ENCODE data around the gene DCAF5. TPM values are rescaled to one million over a fixed set of nuclear protein-coding genes. Genes with fewer than 3 reads are reported as not detected.

The DCAF5 gene
- total and polyA plus RNA-seq, 2 of the 8 experiments (the other 6 are each of a cell fraction or from before 2014, with no cell fraction given), result 24.3 to 31.0 TPM

DNA sequence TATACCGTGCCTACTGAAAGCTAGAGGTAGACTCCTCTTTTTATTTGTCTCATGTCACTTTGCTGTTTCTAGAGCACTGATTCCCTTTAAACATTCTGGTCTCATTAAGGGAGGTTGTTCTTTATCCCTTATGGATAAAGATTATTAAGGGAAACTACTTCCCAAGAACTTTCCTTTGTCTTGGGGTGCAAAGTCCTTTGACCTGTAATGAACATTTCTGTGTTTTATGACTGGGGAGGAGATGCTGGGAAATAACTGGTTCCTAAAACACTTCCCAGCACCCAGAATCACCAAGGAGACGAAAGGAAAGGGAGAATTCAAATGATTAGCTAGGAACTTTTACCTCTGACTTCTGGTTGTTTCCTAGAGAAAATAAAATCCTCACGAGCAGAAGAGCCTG lies 110.6 kb downstream of the DCAF5 start:
- no peaks in the 10 kb centered on the region for H4K20me1 ChIP-seq (replicated peaks in 1 of 2; ENCODE audit: control insufficient read depth in 1 of 2, insufficient read depth in 2 of 2, low read length in 2 of 2)
- H3K4me1 ChIP-seq (replicated peaks in 1 of 4; ENCODE audit: control insufficient read depth in 3 of 4, insufficient read depth in 4 of 4, low read length in 3 of 4), result peaks cover 13 to 40% (median 20%) of the 10 kb centered on the region in 4 experiments
- no peaks in the 10 kb centered on the region; a peak in 1 of 7 replicates for H3K27me3 ChIP-seq (replicated peaks in 1 of 4; ENCODE audit: control insufficient read depth in 3 of 4, extremely low read depth in 1 of 4, insufficient read depth in 3 of 4, low read length in 3 of 4)
- ChIA-PET POLR2A (ENCODE audit: partially characterized antibody) (interaction anchor here (0.8 to 1.3 kb wide), 2 partner anchors 63 to 66 kb away, joined by 3 to 5 read pairs; partner anchors contain the start of gene ACTN1), CTCF (ENCODE audit: partially characterized antibody) (interaction anchor here (1.4 to 4.9 kb wide), 4 partner anchors 14 to 131 kb away, joined by 3 to 17 read pairs (median 6); no protein-coding TSS in a partner anchor)
- H4K5ac ChIP-seq (ENCODE audit: insufficient read length, low read depth, low read length), result no peak overlapping the region
- H3K36me3 ChIP-seq (ENCODE audit: control insufficient read depth in 2 of 4, insufficient read depth in 4 of 4, low read length in 3 of 4), result no peaks in the 10 kb centered on the region
- DNase-seq (ENCODE audit: low read depth in 1 of 2, low spot score in 2 of 2) (no peak), FAIRE-seq (no peak)
- no peak overlapping the region for H3K56ac ChIP-seq (replicated peaks; ENCODE audit: insufficient read length, low read depth, low read length)
- H3K27ac ChIP-seq (ENCODE audit: low read depth, low read length), result no peak overlapping the region
- no peaks in the 10 kb centered on the region for H3K9me3 ChIP-seq (ENCODE audit: insufficient read depth in 2 of 2, low read depth in 1 of 2, low read length in 1 of 2)
- no peak overlapping the region for H3K14ac ChIP-seq (ENCODE audit: insufficient read length)
- no peak overlapping the region for H3K23ac ChIP-seq (ENCODE audit: insufficient read length)
- no peak overlapping the region for H3K18ac ChIP-seq (ENCODE audit: extremely low read depth, low read length)
- no peak overlapping the region for H2AK5ac ChIP-seq (ENCODE audit: low read depth, low read length)
- H3K9ac ChIP-seq (replicated peaks in 1 of 4; ENCODE audit: extremely low read depth in 1 of 4, low read depth in 3 of 4, low read length in 3 of 4), result no peak overlapping the region
- no peak overlapping the region for H2BK5ac ChIP-seq (ENCODE audit: low read depth, low read length)
- H2BK12ac ChIP-seq (ENCODE audit: low read depth, low read length), result no peak overlapping the region
- no peak overlapping the region for H2BK20ac ChIP-seq (ENCODE audit: low read length)
- no peak overlapping the region for H3K4ac ChIP-seq (replicated peaks; ENCODE audit: insufficient read length, low read depth, low read length)
- no peak overlapping the region for H2BK120ac ChIP-seq (replicated peaks; ENCODE audit: low read depth, low read length)
- H3K79me1 ChIP-seq (ENCODE audit: low read depth, low read length), result no peaks in the 10 kb centered on the region
- H3K79me2 ChIP-seq (ENCODE audit: control insufficient read depth in 1 of 2, insufficient read depth in 2 of 2, low read length in 2 of 2), result no peaks in the 10 kb centered on the region
- no peak overlapping the region for H2AFZ ChIP-seq (ENCODE audit: low read length)
- no peak overlapping the region for H3K4me2 ChIP-seq (ENCODE audit: insufficient read depth in 1 of 2, low read depth in 2 of 2, low read length in 2 of 2)
- no peaks in the 10 kb centered on the region for H3K23me2 ChIP-seq (ENCODE audit: low read depth, low read length)
- no peak overlapping the region for H2BK15ac ChIP-seq (ENCODE audit: low read length)
- no peak overlapping the region for H3K4me3 ChIP-seq (ENCODE audit: extremely low read depth in 1 of 4, insufficient read depth in 2 of 4, low read depth in 3 of 4, low read length in 4 of 4)
- H4K91ac ChIP-seq (replicated peaks; ENCODE audit: insufficient read length, low read length), result no peak overlapping the region
- 87% methylated on average over 3 of the region's 3 CpGs; no CpG with 5 or more reads in 1 of the 2 experiments for WGBS, 2 experiments (ENCODE audit: extremely low coverage in 1 of 2, insufficient coverage in 1 of 2, insufficient read length in 1 of 2, insufficient replicate concordance in 2 of 2, low coverage in 1 of 2, low lambda C conversion rate in 2 of 2, missing lambda C conversion rate in 1 of 2)
- no peak overlapping the region for H4K8ac ChIP-seq (ENCODE audit: extremely low read depth, insufficient read depth, low read length)
- TF ChIP-seq KDM4A (IDR thresholded peaks at IDR 0.05; ENCODE audit: low read depth, low read length, severe bottlenecking), result no peak
- TF ChIP-seq, protein P1, sequence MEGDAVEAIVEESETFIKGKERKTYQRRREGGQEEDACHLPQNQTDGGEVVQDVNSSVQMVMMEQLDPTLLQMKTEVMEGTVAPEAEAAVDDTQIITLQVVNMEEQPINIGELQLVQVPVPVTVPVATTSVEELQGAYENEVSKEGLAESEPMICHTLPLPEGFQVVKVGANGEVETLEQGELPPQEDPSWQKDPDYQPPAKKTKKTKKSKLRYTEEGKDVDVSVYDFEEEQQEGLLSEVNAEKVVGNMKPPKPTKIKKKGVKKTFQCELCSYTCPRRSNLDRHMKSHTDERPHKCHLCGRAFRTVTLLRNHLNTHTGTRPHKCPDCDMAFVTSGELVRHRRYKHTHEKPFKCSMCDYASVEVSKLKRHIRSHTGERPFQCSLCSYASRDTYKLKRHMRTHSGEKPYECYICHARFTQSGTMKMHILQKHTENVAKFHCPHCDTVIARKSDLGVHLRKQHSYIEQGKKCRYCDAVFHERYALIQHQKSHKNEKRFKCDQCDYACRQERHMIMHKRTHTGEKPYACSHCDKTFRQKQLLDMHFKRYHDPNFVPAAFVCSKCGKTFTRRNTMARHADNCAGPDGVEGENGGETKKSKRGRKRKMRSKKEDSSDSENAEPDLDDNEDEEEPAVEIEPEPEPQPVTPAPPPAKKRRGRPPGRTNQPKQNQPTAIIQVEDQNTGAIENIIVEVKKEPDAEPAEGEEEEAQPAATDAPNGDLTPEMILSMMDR (IDR thresholded peaks at IDR 0.05; ENCODE audit: control extremely low read depth in 1 of 3, insufficient read depth in 1 of 3, low read depth in 1 of 3, low read length in 3 of 3), result no peak
- TF ChIP-seq POLR2AphosphoS5 (IDR thresholded peaks at IDR 0.05; ENCODE audit: low read depth, low read length), result no peak
- no peak for TF ChIP-seq POLR2A (IDR thresholded peaks at IDR 0.05; ENCODE audit: control extremely low read depth in 1 of 2, low read depth in 2 of 2, low read length in 2 of 2)
- no peak for TF ChIP-seq ZNF274 (IDR thresholded peaks at IDR 0.05; ENCODE audit: borderline replicate concordance, extremely low read depth, low read length)
- TF ChIP-seq, protein P2, sequence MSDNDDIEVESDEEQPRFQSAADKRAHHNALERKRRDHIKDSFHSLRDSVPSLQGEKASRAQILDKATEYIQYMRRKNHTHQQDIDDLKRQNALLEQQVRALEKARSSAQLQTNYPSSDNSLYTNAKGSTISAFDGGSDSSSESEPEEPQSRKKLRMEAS (IDR thresholded peaks at IDR 0.05), result no peak
- no peak for TF ChIP-seq CTBP2 (IDR thresholded peaks at IDR 0.05; ENCODE audit: borderline replicate concordance, insufficient read depth, insufficient read length, low read length)
- TF ChIP-seq CBX5 (IDR thresholded peaks at IDR 0.05; ENCODE audit: low read depth, low read length), result no peak
- no peak for TF ChIP-seq POU5F1 (IDR thresholded peaks at IDR 0.05; ENCODE audit: low read depth, low read length)
- no peak for TF ChIP-seq GABPA (IDR thresholded peaks at IDR 0.05; ENCODE audit: borderline replicate concordance, insufficient read depth, low read length)
- no peak for TF ChIP-seq TAF1 (IDR thresholded peaks at IDR 0.05; ENCODE audit: low read depth, low read length)
